IMR-90 (cell line): ENCODE data around the gene CCDC88C. TPM values are rescaled to one million over a fixed set of nuclear protein-coding genes. Genes with fewer than 3 reads are reported as not detected.

ENCODE experiments used
- ATAC-seq: fragments of 200-7000 bp; cut with Tn5 transposase; 2 replicates; pipeline ENCODE4 v1.9.1; 2020; ENCODE audit warnings: low read depth, mild to moderate bottlenecking, moderate library complexity
- BruUV-seq: library from RNA; stranded (reverse); fragments of 400-500 nt; replicated peaks from 2 replicates; lab custom pipeline; 2021; lab: Mats Ljungman, UMichigan
- CTCF ChIA-PET: fragments of 300-600 bp; formaldehyde crosslinking; extraction: SDS; loops from one replicate; lab custom pipeline; 2021; ENCODE audit warnings: antibody characterized with exemption; lab: Yijun Ruan, JAX
- POLR2A ChIA-PET: fragments of 300-600 bp; sonication (Branson Sonifier 250); formaldehyde crosslinking; loops from one replicate; lab custom pipeline; 2022; ENCODE audit warnings: antibody characterized with exemption; ENCODE audit not compliant: unreplicated experiment; lab: Charles Lee
- DNase-seq: peaks from one replicate; pipeline ENCODE4 v3.0.0; 2013
- H2AFZ ChIP-seq: replicated peaks from 2 replicates; pipeline ENCODE3; 2013; ENCODE audit warnings: low read length, mild to moderate bottlenecking; ENCODE audit not compliant: poor library complexity
- H2AK5ac ChIP-seq: 2 replicates; pipeline ENCODE4 v1.6.1; 2013; ENCODE audit warnings: low read depth, low read length, inconsistent platforms
- H2AK9ac ChIP-seq: replicated peaks from 2 replicates; pipeline ENCODE3; 2013; ENCODE audit warnings: mild to moderate bottlenecking, low read depth, low read length, moderate library complexity; ENCODE audit not compliant: poor library complexity
- H2BK120ac ChIP-seq: 2 replicates; pipeline ENCODE4 v1.6.1; 2013; ENCODE audit warnings: low read depth, low read length, inconsistent platforms
- H2BK15ac ChIP-seq: 3 replicates; pipeline ENCODE4 v1.6.1; 2013; ENCODE audit warnings: low read depth, low read length, inconsistent platforms
- H2BK20ac ChIP-seq: 2 replicates; pipeline ENCODE4 v1.6.1; 2013; ENCODE audit warnings: low read depth, mild to moderate bottlenecking, inconsistent platforms, low read length, moderate library complexity
- H2BK5ac ChIP-seq: 2 replicates; pipeline ENCODE4 v1.6.1; 2013; ENCODE audit warnings: mild to moderate bottlenecking, low read depth, low read length, inconsistent platforms; ENCODE audit not compliant: poor library complexity, severe bottlenecking
- H3K14ac ChIP-seq: replicated peaks from 2 replicates; pipeline ENCODE4 v1.6.1; 2013; ENCODE audit warnings: low read depth, low read length, inconsistent platforms
- H3K18ac ChIP-seq: 2 replicates; pipeline ENCODE4 v1.6.1; 2013; ENCODE audit warnings: low read depth, low read length, control low read depth
- H3K23ac ChIP-seq: 2 replicates; pipeline ENCODE4 v1.6.1; 2013; ENCODE audit warnings: low read depth, low read length, inconsistent platforms
- H3K27ac ChIP-seq: 2 replicates; pipeline ENCODE4 v1.5.1; 2013; ENCODE audit warnings: mild to moderate bottlenecking, control low read depth, low read length; ENCODE audit not compliant: insufficient read depth
- H3K27me3 ChIP-seq: 2 replicates; pipeline ENCODE4 v1.6.1; 2013; ENCODE audit warnings: low read length; ENCODE audit not compliant: control insufficient read depth, insufficient read depth
- H3K36me3 ChIP-seq: 2 replicates; pipeline ENCODE4 v1.6.1; 2013; ENCODE audit warnings: low read length, mixed read lengths; ENCODE audit not compliant: control insufficient read depth, insufficient read depth
- H3K4ac ChIP-seq: 2 replicates; pipeline ENCODE4 v1.6.1; 2013; ENCODE audit warnings: low read depth, low read length, inconsistent platforms
- H3K4me1 ChIP-seq: 2 replicates; pipeline ENCODE4 v1.6.1; 2013; ENCODE audit warnings: low read length, mixed read lengths; ENCODE audit not compliant: control insufficient read depth, insufficient read depth
- H3K4me2 ChIP-seq: 2 replicates; pipeline ENCODE4 v1.6.1; 2013; ENCODE audit warnings: low read depth, mild to moderate bottlenecking, control low read depth, low read length, moderate library complexity
- H3K4me3 ChIP-seq: 2 replicates; pipeline ENCODE4 v1.5.1; 2013; ENCODE audit warnings: low read depth, mild to moderate bottlenecking, control low read depth, low read length, moderate library complexity; ENCODE audit not compliant: insufficient read depth
- H3K56ac ChIP-seq: 2 replicates; pipeline ENCODE4 v1.6.1; 2013; ENCODE audit warnings: low read length, inconsistent platforms; ENCODE audit not compliant: insufficient read depth; ENCODE audit errors: extremely low read depth
- H3K79me1 ChIP-seq, 2 experiments: 2 replicates each; pipeline ENCODE4 v1.6.1; 2013; ENCODE audit warnings: low read length in 2 of 2, inconsistent platforms in 1 of 2, low read depth in 1 of 2
- H3K9ac ChIP-seq: 2 replicates; pipeline ENCODE4 v1.6.1; 2013; ENCODE audit warnings: low read depth, low read length, control low read depth
- H3K9me1 ChIP-seq: 2 replicates; pipeline ENCODE4 v1.6.1; 2013; ENCODE audit warnings: low read length, inconsistent platforms; ENCODE audit not compliant: insufficient read depth
- H3K9me3 ChIP-seq: 2 replicates; pipeline ENCODE4 v1.6.1; 2013; ENCODE audit warnings: low read length; ENCODE audit not compliant: control insufficient read depth, insufficient read depth
- H4K20me1 ChIP-seq: 2 replicates; pipeline ENCODE4 v1.6.1; 2013; ENCODE audit warnings: low read length, inconsistent platforms; ENCODE audit not compliant: insufficient read depth
- H4K5ac ChIP-seq: 2 replicates; pipeline ENCODE4 v1.6.1; 2013; ENCODE audit warnings: mild to moderate bottlenecking, low read depth, low read length, control low read depth
- H4K8ac ChIP-seq, 2 experiments: 2 replicates each; pipeline ENCODE4 v1.6.1; 2013; ENCODE audit warnings: low read depth in 2 of 2, low read length in 2 of 2, control low read depth in 1 of 2, inconsistent platforms in 1 of 2
- H4K91ac ChIP-seq: 2 replicates; pipeline ENCODE4 v1.6.1; 2013; ENCODE audit warnings: low read depth, low read length, inconsistent platforms; ENCODE audit not compliant: insufficient read depth
- BHLHE40 ChIP-seq: fragments of 150-350 bp; IDR thresholded peaks from 2 replicates; pipeline ENCODE4 v1.6.1; 2016; ENCODE audit warnings: mild to moderate bottlenecking, low read depth, low read length
- MXI1 ChIP-seq: IDR thresholded peaks from 2 replicates; pipeline ENCODE4 v1.6.1; 2012; ENCODE audit warnings: low read depth, mild to moderate bottlenecking, low read length, moderate library complexity, borderline replicate concordance
- WGBS, 2 experiments: methylation state at CpG; one replicate each; pipeline versions ENCODE4 v1.1.5 to v1.1.7; 2013; ENCODE audit warnings: missing lambda C conversion rate in 2 of 2; ENCODE audit not compliant: insufficient read length in 1 of 2; ENCODE audit errors: extremely low coverage in 2 of 2; 5-methylcytosine and 5-hydroxymethylcytosine counted together
- dilution Hi-C: fragments of 300-500 bp; cut with HindIII; formaldehyde crosslinking; loops from one replicate; pipeline ENCODE4 v1.14.3; 2018; ENCODE audit warnings: low sequenced_read_pairs; ENCODE audit not compliant: unreplicated experiment
- in situ Hi-C: fragments of 300-500 bp; cut with MboI; formaldehyde crosslinking; loops from 3 replicates; pipeline ENCODE4 v1.14.3; 2019; ENCODE audit warnings: low sequenced_read_pairs, inconsistent platforms, mixed read lengths
- intact Hi-C: fragments of 100-400 bp; cut with micrococcal nuclease; formaldehyde crosslinking; loops from 2 replicates; pipeline ENCODE4 v1.10.0; 2022
- polyA plus RNA-seq, 3 experiments: library from polyadenylated mRNA; depleted of rRNA; stranded (reverse); fragments of >200 nt; gene quantifications; 2 replicates each; pipeline ENCODE4 v1.2.3, GENCODE V29; 2012; ENCODE audit warnings: low replicate concordance in 1 of 3
- total RNA-seq: library from RNA; depleted of rRNA; stranded (reverse); fragments of >200 nt; gene quantifications from 2 replicates; pipeline ENCODE4 v1.2.3, GENCODE V29; 2012
- TF ChIP-seq, protein P1 (sequence below): fragments of 150-350 bp; IDR thresholded peaks from 2 replicates; pipeline ENCODE4 v1.6.1; 2017; ENCODE audit warnings: mild to moderate bottlenecking, antibody characterized with exemption, low read length, low read depth

Gene CCDC88C
- total and polyA plus RNA-seq, 2 of the 4 experiments (the other 2 are of a cell fraction) = 0.17 to 0.18 TPM

DNA sequence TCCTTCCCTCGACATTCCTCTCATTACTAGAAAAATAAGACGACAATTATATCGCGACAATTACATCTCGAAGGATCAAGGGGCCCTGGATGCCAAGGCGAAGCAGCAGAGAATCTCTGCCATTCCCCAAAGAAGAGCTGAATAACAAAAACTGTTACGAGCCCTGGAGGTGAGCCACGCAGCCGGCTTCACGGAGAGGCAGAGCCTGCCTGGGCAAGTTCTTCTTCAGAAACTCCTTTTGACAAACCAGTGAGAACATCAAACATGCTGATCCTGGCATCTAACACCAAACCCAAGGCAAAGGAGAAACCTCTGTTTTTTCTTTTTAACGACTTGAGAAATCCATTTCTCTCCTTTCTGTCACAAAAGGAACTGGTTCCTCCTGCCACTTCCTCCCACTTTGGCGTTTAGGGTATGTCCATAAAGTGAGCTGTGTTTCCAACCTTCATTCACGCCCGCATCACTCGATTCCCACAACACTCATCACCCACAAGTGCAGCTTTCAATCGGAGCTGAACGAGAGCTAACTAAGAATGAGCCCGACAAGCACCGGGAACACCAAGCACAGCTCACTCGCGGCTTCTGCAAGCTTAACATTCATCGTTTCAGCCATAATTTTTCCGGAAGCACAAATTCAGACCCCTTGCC, 21.5 kb downstream of the CCDC88C start:
- dilution Hi-C loops (no loop called here), in situ Hi-C loops (no loop called here), intact Hi-C loops (no loop called here)
- no peak for ATAC-seq
- Histone ChIP-seq H4K5ac (no peak overlapping the region), H3K4me3 (no peak overlapping the region), H3K18ac (no peak overlapping the region), H2AK5ac (no peak overlapping the region), H3K23ac (no peak overlapping the region), H2AK9ac (peak overlapping the region; percentile 66), H4K8ac (no peak overlapping the region), H3K9me3 (no peaks in the 10 kb centered on the region), H3K36me3 (no peaks in the 10 kb centered on the region), H3K79me1 (no peaks in the 10 kb centered on the region), H3K27me3 (peaks cover 23% of the 10 kb centered on the region), H2BK15ac (no peak overlapping the region), H4K91ac (no peak overlapping the region), H3K9me1 (no peaks in the 10 kb centered on the region), H2AFZ (peak overlapping the region; percentile 74), H3K27ac (no peak overlapping the region), H3K56ac (no peak overlapping the region), H3K4ac (no peak overlapping the region), H2BK20ac (no peak overlapping the region), H2BK120ac (no peak overlapping the region), H2BK5ac (no peak overlapping the region), H3K4me1 (no peaks in the 10 kb centered on the region), H3K4me2 (no peak overlapping the region), H4K20me1 (no peaks in the 10 kb centered on the region), H3K14ac (no peak overlapping the region), H3K9ac (no peak overlapping the region)
- TF ChIP-seq MXI1 (no peak), BHLHE40 (no peak)
- TF ChIP-seq, protein P1, sequence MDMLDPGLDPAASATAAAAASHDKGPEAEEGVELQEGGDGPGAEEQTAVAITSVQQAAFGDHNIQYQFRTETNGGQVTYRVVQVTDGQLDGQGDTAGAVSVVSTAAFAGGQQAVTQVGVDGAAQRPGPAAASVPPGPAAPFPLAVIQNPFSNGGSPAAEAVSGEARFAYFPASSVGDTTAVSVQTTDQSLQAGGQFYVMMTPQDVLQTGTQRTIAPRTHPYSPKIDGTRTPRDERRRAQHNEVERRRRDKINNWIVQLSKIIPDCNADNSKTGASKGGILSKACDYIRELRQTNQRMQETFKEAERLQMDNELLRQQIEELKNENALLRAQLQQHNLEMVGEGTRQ = no peak
- ChIA-PET CTCF (no interaction called here), POLR2A (no interaction called here)
- no peak for DNase-seq
- no TSS peak for BruUV-seq
- 54% methylated on average over 8 of the region's 23 CpGs; no CpG with 5 or more reads in 1 of the 2 experiments for WGBS, 2 experiments
